GM23248 (cell line): ENCODE results near the gene KEL. TPM values are rescaled to one million over a fixed set of nuclear protein-coding genes. Genes with fewer than 3 reads are reported as not detected.
A peak's percentile ranks its signal among the peaks of the same experiment; 100 is the strongest.
"Not testable (repeated sequence)": the region's sequence is repeated elsewhere in the genome, so short reads cannot be mapped to it uniquely, and the experiment has no call there.

Experiments
- DNase-seq: peaks from one replicate; pipeline ENCODE4 v3.0.0-alpha.2; 2015
- H2AFZ ChIP-seq: fragments of 200-600 bp; sonication (generic); 2 replicates; pipeline ENCODE4 v1.6.1; 2016; ENCODE audit warnings: antibody characterized with exemption
- H3F3A ChIP-seq: fragments of 200-600 bp; sonication (generic); 2 replicates; pipeline ENCODE4 v1.6.1; 2016; ENCODE audit warnings: mild to moderate bottlenecking, antibody characterized with exemption, mixed run types; ENCODE audit not compliant: insufficient read depth
- H3K27ac ChIP-seq: fragments of 200-600 bp; sonication (generic); 2 replicates; pipeline ENCODE4 v1.5.1; 2016; ENCODE audit warnings: mild to moderate bottlenecking
- H3K27me3 ChIP-seq: fragments of 200-600 bp; sonication (generic); replicated peaks from 2 replicates; pipeline ENCODE4 v1.6.1; 2016; ENCODE audit warnings: mild to moderate bottlenecking; ENCODE audit not compliant: insufficient read depth
- H3K36me3 ChIP-seq: fragments of 200-600 bp; sonication (generic); 2 replicates; pipeline ENCODE4 v1.6.1; 2016; ENCODE audit warnings: low read depth, mild to moderate bottlenecking
- H3K4me1 ChIP-seq: fragments of 200-600 bp; sonication (generic); 2 replicates; pipeline ENCODE4 v1.6.1; 2016; ENCODE audit warnings: mild to moderate bottlenecking; ENCODE audit not compliant: insufficient read depth
- H3K4me2 ChIP-seq: fragments of 200-600 bp; sonication (generic); one replicate; pipeline ENCODE4 v1.6.1; 2016; ENCODE audit warnings: mild to moderate bottlenecking; ENCODE audit not compliant: unreplicated experiment
- H3K4me3 ChIP-seq: fragments of 200-600 bp; sonication (generic); 2 replicates; pipeline ENCODE4 v1.5.1; 2016; ENCODE audit warnings: mild to moderate bottlenecking
- H3K79me2 ChIP-seq: fragments of 200-600 bp; sonication (generic); 2 replicates; pipeline ENCODE4 v1.6.1; 2016; ENCODE audit warnings: mild to moderate bottlenecking; ENCODE audit not compliant: insufficient read depth
- H3K9ac ChIP-seq: fragments of 200-600 bp; sonication (generic); 2 replicates; pipeline ENCODE4 v1.6.1; 2016; ENCODE audit warnings: mild to moderate bottlenecking
- H3K9me2 ChIP-seq: fragments of 200-600 bp; sonication (generic); 2 replicates; pipeline ENCODE4 v1.6.1; 2016; ENCODE audit warnings: mixed run types, mild to moderate bottlenecking, moderate library complexity; ENCODE audit not compliant: insufficient read depth
- H3K9me3 ChIP-seq: fragments of 200-600 bp; sonication (generic); one replicate; pipeline ENCODE4 v1.6.1; 2017; ENCODE audit warnings: low read depth
- H4K20me1 ChIP-seq: fragments of 200-600 bp; sonication (generic); 2 replicates; pipeline ENCODE4 v1.6.0; 2016; ENCODE audit not compliant: insufficient read depth
- EZH2 ChIP-seq: fragments of 200-600 bp; sonication (generic); IDR thresholded peaks from 2 replicates; pipeline ENCODE4 v1.6.1; 2018; ENCODE audit warnings: antibody characterized with exemption, mild to moderate bottlenecking; ENCODE audit not compliant: insufficient read depth, poor library complexity, severe bottlenecking
- EZH2phosphoT487 ChIP-seq: fragments of 200-600 bp; sonication (generic); IDR thresholded peaks from 2 replicates; pipeline ENCODE4 v1.6.1; 2018; ENCODE audit warnings: antibody characterized with exemption, moderate library complexity, mild to moderate bottlenecking, low read depth; ENCODE audit not compliant: insufficient read depth
- WGBS, 2 experiments: methylation state at CpG; one replicate each; pipeline ENCODE4 v1.1.6; 2015 to 2017; ENCODE audit warnings: low lambda C conversion rate in 2 of 2, low coverage in 1 of 2; ENCODE audit errors: missing lambda C conversion rate in 2 of 2; 5-methylcytosine and 5-hydroxymethylcytosine counted together
- in situ Hi-C: fragments of 300-500 bp; cut with MboI; formaldehyde crosslinking; loops from 2 replicates; pipeline ENCODE4 v1.15.0; 2020
- polyA plus RNA-seq: library from polyadenylated mRNA; unstranded; fragments of >200 nt; fragmentation: Nextera tagmentation; extraction: Ambion mirVana; gene quantifications from 2 replicates; pipeline ENCODE4 v1.2.1, GENCODE V29; 2016
- total RNA-seq: library from RNA; depleted of rRNA; stranded (reverse); fragments of >200 nt; shearing (Covaris generic); gene quantifications from 2 replicates; pipeline ENCODE4 v1.2.3, GENCODE V29; 2014

Gene KEL
- total and polyA plus RNA-seq, 2 experiments from 2014 or later, result not detected

DNA sequence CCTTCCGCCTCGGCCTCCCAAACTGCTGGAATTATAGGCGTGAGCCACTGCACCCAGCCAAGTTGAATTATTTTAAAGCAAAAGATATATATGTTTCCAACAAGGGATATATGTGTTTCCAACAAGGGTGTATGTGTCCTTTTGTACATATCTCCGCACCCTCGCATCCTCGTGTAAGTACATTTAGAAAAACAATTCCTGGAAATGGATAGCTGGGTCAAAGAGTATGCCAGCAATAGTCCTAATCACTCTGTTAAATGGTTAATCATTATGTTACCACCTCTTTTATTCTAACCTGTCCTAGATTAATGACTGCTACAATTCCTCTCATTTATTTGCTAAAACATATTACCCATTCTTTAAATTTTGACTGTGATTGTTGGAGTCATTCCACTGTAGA, 36.8 kb upstream of the KEL start:
- H3K4me1 ChIP-seq, result no peaks in the 10 kb centered on the region
- H4K20me1 ChIP-seq, result no peaks in the 10 kb centered on the region
- TF ChIP-seq EZH2phosphoT487 (no peak), EZH2 (no peak)
- no peak for DNase-seq
- H3F3A ChIP-seq, result no peaks in the 10 kb centered on the region
- H3K27ac ChIP-seq, result no peak overlapping the region
- H3K9me2 ChIP-seq, result no peaks in the 10 kb centered on the region
- no peak overlapping the region for H3K4me3 ChIP-seq
- no peak overlapping the region for H3K9ac ChIP-seq
- H3K79me2 ChIP-seq, result no peaks in the 10 kb centered on the region
- H3K27me3 ChIP-seq, result no peaks in the 10 kb centered on the region
- in situ Hi-C loops, result no loop called here
- WGBS, 2 experiments, result 80 to 82% methylated on average over 6 of the region's 6 CpGs
- H3K9me3 ChIP-seq, result no peaks in the 10 kb centered on the region
- no peaks in the 10 kb centered on the region for H3K36me3 ChIP-seq
- H3K4me2 ChIP-seq, result no peak overlapping the region
- no peak overlapping the region for H2AFZ ChIP-seq

- in situ Hi-C loops, result no loop called here
- TF ChIP-seq EZH2 (no peak), EZH2phosphoT487 (no peak)
- Histone ChIP-seq H4K20me1 (no peaks in the 10 kb centered on the region), H3K27me3 (no peaks in the 10 kb centered on the region), H3K27ac (no peak overlapping the region), H3K9me3 (no peaks in the 10 kb centered on the region), H3K79me2 (no peaks in the 10 kb centered on the region), H3K36me3 (no peaks in the 10 kb centered on the region), H3F3A (no peaks in the 10 kb centered on the region), H2AFZ (no peak overlapping the region), H3K9ac (no peak overlapping the region), H3K4me3 (no peak overlapping the region), H3K9me2 (no peaks in the 10 kb centered on the region), H3K4me1 (no peaks in the 10 kb centered on the region), H3K4me2 (no peak overlapping the region)
- 22 to 24% methylated on average over 4 of the region's 4 CpGs for WGBS, 2 experiments
- no peak for DNase-seq
Measured at GRCh38 chr7:142997456-142997989, 35.4 kb upstream of the KEL start.

DNA sequence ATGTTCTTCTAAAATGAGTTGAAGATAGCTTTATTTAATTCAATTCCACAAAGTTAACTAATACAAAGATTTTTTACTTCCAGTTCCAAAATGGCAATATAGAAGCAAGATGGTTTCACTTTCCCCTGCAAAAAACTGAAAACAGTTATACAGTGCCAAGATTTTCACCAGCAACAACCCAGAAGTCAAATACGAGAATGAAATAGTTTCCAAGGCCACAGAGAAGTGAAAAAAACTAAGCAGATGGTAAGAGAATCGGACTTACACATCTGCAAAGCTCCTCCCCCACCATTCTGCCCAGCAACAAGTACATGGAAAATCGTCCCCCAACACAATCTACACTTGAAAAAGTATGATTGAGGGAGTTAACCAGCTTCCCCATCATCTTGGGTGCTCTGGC, 30.3 kb upstream of the KEL start:
- DNase-seq, result no peak
- H3K4me1 ChIP-seq, result no peaks in the 10 kb centered on the region
- no peaks in the 10 kb centered on the region for H3K27me3 ChIP-seq
- no peak overlapping the region for H3K4me2 ChIP-seq
- H3K9ac ChIP-seq, result no peak overlapping the region
- H3K9me3 ChIP-seq, result no peaks in the 10 kb centered on the region
- H3K4me3 ChIP-seq, result no peak overlapping the region
- H3K9me2 ChIP-seq, result no peaks in the 10 kb centered on the region
- no peaks in the 10 kb centered on the region for H3K36me3 ChIP-seq
- H3F3A ChIP-seq, result no peaks in the 10 kb centered on the region
- peak overlapping the region; percentile 48; the same call in 1 of the 2 replicates for H2AFZ ChIP-seq
- WGBS, 2 experiments, result 1% methylated on average over 3 of the region's 3 CpGs
- H3K79me2 ChIP-seq, result no peaks in the 10 kb centered on the region
- no peak overlapping the region for H3K27ac ChIP-seq
- no peak for TF ChIP-seq EZH2
- TF ChIP-seq EZH2phosphoT487, result no peak
- H4K20me1 ChIP-seq, result no peaks in the 10 kb centered on the region
- in situ Hi-C loops, result no loop called here

GRCh38 chr7:142984297-142984696, 22.1 kb upstream of the KEL start:
- no peak for DNase-seq
- H3K4me2 ChIP-seq, result no peak overlapping the region
- no peak overlapping the region for H3K27ac ChIP-seq
- H3F3A ChIP-seq, result no peaks in the 10 kb centered on the region
- no peaks in the 10 kb centered on the region for H3K79me2 ChIP-seq
- H3K9me2 ChIP-seq, result no peaks in the 10 kb centered on the region
- H3K36me3 ChIP-seq, result no peaks in the 10 kb centered on the region
- H3K4me1 ChIP-seq, result no peaks in the 10 kb centered on the region
- H3K9me3 ChIP-seq, result no peaks in the 10 kb centered on the region
- TF ChIP-seq EZH2phosphoT487 (no peak), EZH2 (no peak)
- no peaks in the 10 kb centered on the region for H3K27me3 ChIP-seq
- H2AFZ ChIP-seq, result no peak overlapping the region
- H3K9ac ChIP-seq, result no peak overlapping the region
- no peak overlapping the region for H3K4me3 ChIP-seq
- in situ Hi-C loops, result no loop called here
- WGBS, 2 experiments, result 15% methylated on average over 1 of the region's 1 CpG; no CpG with 5 or more reads in 1 of the 2 experiments
- H4K20me1 ChIP-seq, result no peaks in the 10 kb centered on the region

DNA sequence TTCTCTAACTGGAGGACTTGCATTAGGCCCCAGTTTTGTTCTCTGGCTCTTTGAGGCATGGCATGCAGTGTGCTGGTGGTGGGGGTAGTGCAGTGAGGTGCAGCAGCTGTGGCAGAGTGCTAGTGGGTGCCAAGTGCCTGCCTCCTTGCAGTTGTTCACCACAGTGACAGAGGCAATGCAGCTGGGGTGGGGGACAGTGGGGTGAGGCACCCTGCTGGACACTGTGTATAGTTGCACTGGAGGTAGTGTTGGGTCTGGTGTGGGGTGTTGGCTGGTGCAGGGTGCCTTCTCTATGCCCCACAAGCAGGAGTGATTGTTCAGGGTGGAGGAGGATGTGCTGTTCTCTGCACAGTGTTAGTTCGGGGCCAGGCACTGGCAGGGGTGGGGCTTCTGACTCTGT, 21.7 kb upstream of the KEL start:
- no peak overlapping the region for H3K4me2 ChIP-seq
- no peaks in the 10 kb centered on the region for H3K36me3 ChIP-seq
- H3K4me1 ChIP-seq, result no peaks in the 10 kb centered on the region
- no peak overlapping the region for H2AFZ ChIP-seq
- TF ChIP-seq EZH2, result no peak
- no peak for TF ChIP-seq EZH2phosphoT487
- H4K20me1 ChIP-seq, result no peaks in the 10 kb centered on the region
- H3K79me2 ChIP-seq, result no peaks in the 10 kb centered on the region
- H3K27me3 ChIP-seq, result no peaks in the 10 kb centered on the region
- H3F3A ChIP-seq, result no peaks in the 10 kb centered on the region
- no peak overlapping the region for H3K9ac ChIP-seq
- no peaks in the 10 kb centered on the region for H3K9me2 ChIP-seq
- no peak overlapping the region for H3K27ac ChIP-seq
- 8 to 18% methylated on average over 1 of the region's 1 CpG for WGBS, 2 experiments
- in situ Hi-C loops, result no loop called here
- no peak for DNase-seq
- no peak overlapping the region for H3K4me3 ChIP-seq
- no peaks in the 10 kb centered on the region for H3K9me3 ChIP-seq

GRCh38 chr7:142978402-142978801, 16.2 kb upstream of the KEL start:
- H2AFZ ChIP-seq, H3K9me3 ChIP-seq, H3K27me3 ChIP-seq, H3K9ac ChIP-seq, H3K4me3 ChIP-seq, H3K79me2 ChIP-seq, H3K9me2 ChIP-seq, in situ Hi-C loops, H3K4me2 ChIP-seq, H3K27ac ChIP-seq, H3F3A ChIP-seq, H3K36me3 ChIP-seq, H3K4me1 ChIP-seq, H4K20me1 ChIP-seq, DNase-seq: not testable (repeated sequence)
- 35 to 37% methylated on average over 4 of the region's 4 CpGs for WGBS, 2 experiments
